Measurements from ENCODE around the gene ACOX1. TPM values are rescaled to one million over a fixed set of nuclear protein-coding genes. Genes with fewer than 3 reads are reported as not detected.

Gene ACOX1
- 10 to 100 TPM; 33.7 to 44.4 (median 39.1) TPM for total RNA-seq

DNA sequence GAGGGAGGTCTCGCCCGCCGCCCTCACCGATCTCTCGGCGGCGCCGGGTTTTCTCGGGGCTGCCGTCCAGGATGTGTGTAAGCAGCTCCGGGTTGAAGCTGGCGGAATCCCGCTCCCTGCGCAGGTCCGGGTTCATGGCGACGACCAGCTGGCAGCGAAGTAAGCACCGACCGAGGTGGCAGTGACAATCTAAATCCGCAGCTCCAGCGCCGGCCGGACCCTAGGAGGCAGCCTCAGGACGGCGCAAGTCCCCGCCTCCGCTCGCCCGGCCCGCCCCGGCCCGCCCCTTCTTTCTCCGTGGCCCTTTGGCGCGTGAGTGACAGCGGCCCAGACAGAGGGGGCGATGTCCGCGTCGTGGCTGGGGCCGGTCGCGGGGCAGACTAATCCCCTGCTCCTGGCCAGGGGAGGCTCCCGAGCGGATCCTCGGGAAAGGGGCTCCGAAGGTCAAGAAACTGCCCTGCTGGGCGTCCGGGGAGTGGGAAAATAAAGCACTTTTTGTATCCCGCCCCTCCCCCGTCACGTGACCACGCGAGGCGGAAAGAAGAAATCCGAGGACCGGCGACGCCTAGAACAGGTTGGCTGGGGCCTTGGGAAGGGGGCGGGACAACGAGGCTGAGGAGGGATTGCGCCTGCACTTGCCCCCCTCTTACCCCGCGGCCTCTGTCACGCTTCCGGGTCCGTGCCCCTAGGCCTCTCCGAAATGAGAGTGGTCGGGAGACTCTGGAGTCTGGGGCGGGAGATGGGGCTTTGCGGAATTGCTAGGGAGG, at the start of gene ACOX1, which contains the start of gene TEN1:
Gene ACOX1 (minus strand): TSS at position 229 of the 767 bp plus-strand sequence. CDS start 93 bp downstream, at position 136.
Gene TEN1 (plus strand): TSS at position 303 of the 767 bp plus-strand sequence. CDS start 6,953 bp downstream, outside the sequence.
- 1% methylated on average over 40 to 64 of the region's 72 CpGs for WGBS, 2 donors
- Histone ChIP-seq H3K4me3 (peak within 1 kb of the TSS; percentile 56 to 91 (median 78)), H3K27ac (peak within 1 kb of the TSS; percentile 93 to 100 (median 98)), H3K9me3 (no peaks in the 10 kb centered on the region), H3K4me1 (peaks cover 0 to 72% (median 24%) of the 10 kb centered on the region in 4 donors), H3K36me3 (no peaks in the 10 kb centered on the region), H3K27me3 (no peaks in the 10 kb centered on the region)
- peak; percentile 98 for DNase-seq (ENCODE audit: low spot score in 2 of 2)
- peak; percentile 80 for TF ChIP-seq POLR2A (IDR thresholded peaks at IDR 0.05)
- peak; percentile 20 to 81 (median 56) for TF ChIP-seq CTCF (IDR thresholded peaks at IDR 0.05)
- TF ChIP-seq EP300 (IDR thresholded peaks at IDR 0.05) = peak; percentile 70 to 94

DNA sequence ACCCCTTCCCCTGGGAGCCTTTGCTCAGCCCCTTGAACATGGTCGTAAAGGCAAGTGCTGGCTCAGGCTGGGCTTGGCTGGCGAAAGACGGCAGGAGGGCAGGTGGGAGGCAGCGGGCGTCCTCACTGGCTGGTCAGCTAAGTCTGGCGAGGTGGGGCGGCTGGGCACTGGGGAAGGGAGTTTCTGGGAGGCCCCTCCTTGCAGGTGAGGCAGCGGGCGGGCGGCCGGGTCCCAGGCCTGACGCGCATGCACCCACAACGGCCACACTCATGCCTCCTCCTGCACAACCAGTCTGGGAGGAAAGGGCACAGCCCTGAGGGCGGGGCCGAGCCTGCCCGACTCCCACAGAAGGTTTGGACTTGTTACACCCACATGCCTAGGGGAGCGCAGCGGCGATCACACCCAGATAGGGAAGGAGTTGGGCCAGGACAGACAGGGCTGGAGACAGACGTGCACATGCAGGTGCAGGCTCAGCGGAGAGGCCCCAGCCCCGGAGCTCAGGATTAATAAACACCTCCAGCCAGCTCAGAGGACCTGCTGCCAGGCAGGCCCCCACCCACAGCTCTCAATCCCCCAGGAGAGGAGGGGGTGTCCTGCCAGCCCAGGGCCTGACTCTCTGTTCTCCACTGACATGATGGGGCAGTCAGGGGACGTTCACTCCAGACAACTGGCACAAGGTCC, 48.3 kb upstream of the ACOX1 start, which contains the start of gene EVPL:
Gene EVPL (minus strand): TSS at position 148 of the 681 bp plus-strand sequence. CDS start 108 bp downstream, at position 40.
- Histone ChIP-seq H3K4me1 (peaks cover 0 to 3% (median 0%) of the 10 kb centered on the region in 4 donors), H3K9me3 (no peaks in the 10 kb centered on the region), H3K36me3 (no peaks in the 10 kb centered on the region), H3K27me3 (peaks cover 0 to 11% of the 10 kb centered on the region in 2 donors), H3K4me3 (peak within 1 kb of the TSS in 1 of 4 donors; percentile 15), H3K27ac (peak within 1 kb of the TSS in 1 of 4 donors; percentile 19)
- DNase-seq (ENCODE audit: low spot score in 2 of 2) = no peak
- TF ChIP-seq EP300 (IDR thresholded peaks at IDR 0.05) (no peak), CTCF (IDR thresholded peaks at IDR 0.05) (no peak), POLR2A (IDR thresholded peaks at IDR 0.05) (no peak)
- 72 to 78% methylated on average over 9 to 12 of the region's 24 CpGs for WGBS, 2 donors

DNA sequence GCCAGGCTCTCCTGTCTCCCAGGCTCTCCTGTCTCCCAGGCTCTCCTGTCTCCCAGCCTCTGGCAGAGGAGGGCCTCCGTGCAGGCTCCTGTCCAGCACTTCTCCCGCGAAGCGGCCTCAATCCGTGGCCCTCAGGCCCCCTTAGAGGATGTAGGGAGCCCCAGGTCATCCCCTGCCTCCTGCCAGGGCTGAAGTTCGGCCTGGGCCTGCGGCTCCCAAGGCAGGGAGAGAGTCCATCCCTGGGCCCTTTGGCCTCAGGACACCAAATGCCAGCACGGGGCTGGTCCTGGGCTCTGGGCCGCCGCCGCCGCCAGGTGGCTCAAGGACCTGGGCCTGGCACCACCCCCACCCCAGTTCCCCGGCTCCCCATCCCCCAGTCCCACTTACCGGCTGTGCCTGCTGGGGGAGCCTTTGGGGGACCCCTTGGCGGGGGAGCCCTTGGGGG, 47.8 kb upstream of the ACOX1 start:
- no peak for TF ChIP-seq EP300 (IDR thresholded peaks at IDR 0.05)
- TF ChIP-seq POLR2A (IDR thresholded peaks at IDR 0.05) = no peak
- TF ChIP-seq CTCF (IDR thresholded peaks at IDR 0.05) = no peak
- Histone ChIP-seq H3K9me3 (no peaks in the 10 kb centered on the region), H3K27ac (peak overlapping the region in 1 of 4 donors; percentile 19), H3K27me3 (peaks cover 0 to 17% of the 10 kb centered on the region in 2 donors), H3K4me3 (peak overlapping the region in 1 of 4 donors; percentile 15), H3K4me1 (peaks cover 0 to 3% (median 0%) of the 10 kb centered on the region in 4 donors), H3K36me3 (no peaks in the 10 kb centered on the region)
- no peak for DNase-seq (ENCODE audit: low spot score in 2 of 2)
- 40 to 71% methylated on average over 1 to 2 of the region's 15 CpGs for WGBS, 2 donors

DNA sequence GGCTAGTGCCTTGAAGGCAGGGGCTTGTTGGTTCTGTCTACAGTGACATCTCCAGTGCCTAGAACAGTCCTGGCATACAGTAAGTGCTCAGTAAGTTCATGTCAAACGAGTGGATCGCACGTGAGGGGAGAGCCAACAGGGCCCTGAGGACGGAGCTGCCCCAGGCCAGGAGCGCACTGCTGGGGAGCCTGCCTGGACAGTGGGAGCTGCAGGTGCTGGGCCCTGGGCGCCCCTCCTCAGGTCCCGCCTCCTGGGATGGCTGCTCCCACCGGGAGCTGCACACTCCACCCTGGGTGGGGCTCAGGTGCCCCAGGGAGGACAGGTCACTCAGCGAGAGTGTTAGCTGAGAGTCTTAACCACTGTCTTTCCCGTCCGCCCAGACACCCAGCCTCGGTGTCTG, 46.3 kb upstream of the ACOX1 start:
- H3K9me3 ChIP-seq = no peaks in the 10 kb centered on the region
- DNase-seq (ENCODE audit: low spot score in 2 of 2) = no peak
- 89 to 90% methylated on average over 12 of the region's 12 CpGs for WGBS, 2 donors
- peaks cover 0 to 26% of the 10 kb centered on the region in 2 donors for H3K27me3 ChIP-seq
- H3K36me3 ChIP-seq = no peaks in the 10 kb centered on the region
- TF ChIP-seq CTCF (IDR thresholded peaks at IDR 0.05) (no peak), EP300 (IDR thresholded peaks at IDR 0.05) (no peak), POLR2A (IDR thresholded peaks at IDR 0.05) (no peak)
- H3K4me1 ChIP-seq = peaks cover 0 to 3% (median 0%) of the 10 kb centered on the region in 4 donors
- no peak overlapping the region for H3K4me3 ChIP-seq
- H3K27ac ChIP-seq = no peak overlapping the region
